Natural killer cell (primary cell): ENCODE results near the gene ROBO1. TPM values are rescaled to one million over a fixed set of nuclear protein-coding genes. Genes with fewer than 3 reads are reported as not detected.

Experiments
- ATAC-seq, 3 donors: fragments of 150-1000 bp in 2 of 3; fragments of 200-7000 bp in 1 of 3; cut with Tn5 transposase; 1 replicate in 1 of 3; 2 replicates in 2 of 3; pipeline ENCODE4 v1.10.0; 2021; ENCODE audit warnings: mild to moderate bottlenecking in 2 of 3, moderate library complexity in 2 of 3
- DNase-seq, 2 donors: peaks; one replicate each; pipeline versions ENCODE4 v3.0.0 to v3.0.0-alpha.2; 2013 to 2021; ENCODE audit warnings: mixed read lengths in 1 of 2
- H3K27ac ChIP-seq: one replicate; pipeline ENCODE4 v1.5.1; 2013; ENCODE audit warnings: mild to moderate bottlenecking, low read length
- H3K27me3 ChIP-seq: one replicate; pipeline ENCODE4 v1.6.1; 2013; ENCODE audit warnings: low read length; ENCODE audit not compliant: control insufficient read depth, insufficient read depth
- H3K36me3 ChIP-seq: one replicate; pipeline ENCODE4 v1.6.1; 2013; ENCODE audit warnings: low read length; ENCODE audit not compliant: control insufficient read depth, insufficient read depth
- H3K4me1 ChIP-seq: one replicate; pipeline ENCODE4 v1.6.1; 2013; ENCODE audit warnings: low read length; ENCODE audit not compliant: control insufficient read depth, insufficient read depth
- H3K4me3 ChIP-seq: one replicate; pipeline ENCODE4 v1.5.1; 2013; ENCODE audit warnings: low read length
- H3K9me3 ChIP-seq: one replicate; pipeline ENCODE4 v1.6.1; 2013; ENCODE audit warnings: low read length; ENCODE audit not compliant: control insufficient read depth, insufficient read depth
- H3K27ac Mint-ChIP-seq, 2 donors: one replicate each; pipeline ENCODE4 v1.8.0; 2022; ENCODE audit warnings: mild to moderate bottlenecking in 2 of 2, mixed read lengths in 2 of 2, moderate library complexity in 1 of 2
- H3K27me3 Mint-ChIP-seq, 2 donors: one replicate each; pipeline ENCODE4 v1.8.0; 2022; ENCODE audit warnings: low read depth in 2 of 2, mixed read lengths in 2 of 2
- H3K36me3 Mint-ChIP-seq: one replicate; pipeline ENCODE4 v1.8.0; 2022; ENCODE audit warnings: mixed read lengths
- H3K4me1 Mint-ChIP-seq, 2 donors: one replicate each; pipeline ENCODE4 v1.8.0; 2022; ENCODE audit warnings: mixed read lengths in 2 of 2
- H3K4me3 Mint-ChIP-seq: one replicate; pipeline ENCODE4 v1.8.0; 2022; ENCODE audit warnings: mild to moderate bottlenecking, moderate library complexity, mixed read lengths
- H3K9me3 Mint-ChIP-seq, 2 donors: one replicate each; pipeline ENCODE4 v1.8.0; 2022; ENCODE audit warnings: mixed read lengths in 2 of 2
- CTCF ChIP-seq: fragments of 200-600 bp; IDR thresholded peaks from one replicate; pipeline ENCODE4 v1.8.0; 2022; ENCODE audit warnings: antibody characterized with exemption
- WGBS: methylation state at CpG from one replicate; pipeline ENCODE4 v1.1.7; 2013; ENCODE audit warnings: missing lambda C conversion rate; ENCODE audit not compliant: insufficient coverage; 5-methylcytosine and 5-hydroxymethylcytosine counted together
- intact Hi-C: fragments of 100-400 bp; cut with micrococcal nuclease; formaldehyde crosslinking; loops from one replicate; pipeline ENCODE4 v1.14.2; 2022
- total RNA-seq, 4 donors: library from RNA; stranded (reverse); fragments of 120-200 nt in 1 of 4; gene quantifications; one replicate each; pipeline versions ENCODE4 v1.2.3 to v1.2.4, GENCODE V29; 2013 to 2022

The ROBO1 gene
- total RNA-seq, 3 donors from 2014 or later (not counting 1 experiment from before 2014, with no cell fraction given): 0.07 TPM; not detected in 2

DNA sequence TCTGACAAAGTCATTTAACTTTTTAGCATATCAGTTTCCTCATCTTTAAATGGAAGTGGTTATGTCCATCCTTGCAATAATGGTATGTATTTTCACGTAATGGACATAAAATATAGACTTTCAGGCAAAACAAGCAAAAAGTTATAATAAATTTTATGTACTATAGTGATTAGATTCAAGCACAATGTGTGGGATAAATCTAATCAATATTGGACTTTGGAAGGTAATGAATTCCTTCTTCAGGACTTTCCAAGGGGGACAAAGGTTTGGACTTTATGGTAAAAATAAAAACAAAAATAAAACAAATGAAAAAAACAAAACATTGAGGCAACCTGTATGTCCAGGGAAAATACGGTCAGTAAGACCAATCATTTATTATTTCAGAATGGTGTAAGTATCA is 357.7 kb downstream of the ROBO1 start:
- no peak for ATAC-seq
- H3K4me1 Mint-ChIP-seq: no peaks in the 10 kb centered on the region
- Histone ChIP-seq H3K9me3 (peaks cover 3% of the 10 kb centered on the region), H3K4me3 (no peak overlapping the region), H3K36me3 (no peaks in the 10 kb centered on the region), H3K4me1 (no peaks in the 10 kb centered on the region), H3K27me3 (no peaks in the 10 kb centered on the region), H3K27ac (no peak overlapping the region)
- WGBS: 83% methylated on average over 2 of the region's 2 CpGs
- peaks cover 11 to 13% of the 10 kb centered on the region in 2 donors for H3K9me3 Mint-ChIP-seq
- no peak overlapping the region for H3K4me3 Mint-ChIP-seq
- TF ChIP-seq CTCF: no peak
- H3K27me3 Mint-ChIP-seq: no peaks in the 10 kb centered on the region
- intact Hi-C loops: no loop called here
- DNase-seq: no peak
- H3K36me3 Mint-ChIP-seq: no peaks in the 10 kb centered on the region
- no peak overlapping the region for H3K27ac Mint-ChIP-seq

- no peak for TF ChIP-seq CTCF
- H3K27ac Mint-ChIP-seq: no peak overlapping the region
- intact Hi-C loops: no loop called here
These were observed 361.6 kb downstream of the ROBO1 start for GRCh38 chr3:79406175-79406574.

GRCh38 chr3:79405183-79405582 is 362.6 kb downstream of the ROBO1 start:
- Mint-ChIP-seq H3K36me3 (no peaks in the 10 kb centered on the region), H3K27ac (no peak overlapping the region), H3K9me3 (peaks cover 3% of the 10 kb centered on the region in 2 donors), H3K4me1 (no peaks in the 10 kb centered on the region), H3K27me3 (no peaks in the 10 kb centered on the region), H3K4me3 (no peak overlapping the region)
- H3K27me3 ChIP-seq: no peaks in the 10 kb centered on the region
- DNase-seq (no peak), ATAC-seq (no peak)
- no peak for TF ChIP-seq CTCF
- H3K4me3 ChIP-seq: no peak overlapping the region
- no peaks in the 10 kb centered on the region for H3K4me1 ChIP-seq
- intact Hi-C loops: no loop called here
- H3K27ac ChIP-seq: no peak overlapping the region
- 65% methylated on average over 1 of the region's 1 CpG for WGBS
- no peaks in the 10 kb centered on the region for H3K36me3 ChIP-seq
- no peaks in the 10 kb centered on the region for H3K9me3 ChIP-seq

More at GRCh38 chr3:79406175-79406574, 361.6 kb downstream of the ROBO1 start:
- ATAC-seq (no peak), DNase-seq (no peak)
- H3K27me3 ChIP-seq: no peaks in the 10 kb centered on the region
- Mint-ChIP-seq H3K36me3 (no peaks in the 10 kb centered on the region), H3K27me3 (no peaks in the 10 kb centered on the region), H3K9me3 (peaks cover 5 to 6% of the 10 kb centered on the region in 2 donors), H3K4me1 (no peaks in the 10 kb centered on the region), H3K4me3 (no peak overlapping the region)
- H3K27ac ChIP-seq: no peak overlapping the region
- H3K9me3 ChIP-seq: no peaks in the 10 kb centered on the region
- H3K4me1 ChIP-seq: no peaks in the 10 kb centered on the region
- WGBS: 90% methylated on average over 1 of the region's 2 CpGs
- no peaks in the 10 kb centered on the region for H3K36me3 ChIP-seq
- H3K4me3 ChIP-seq: no peak overlapping the region

DNA sequence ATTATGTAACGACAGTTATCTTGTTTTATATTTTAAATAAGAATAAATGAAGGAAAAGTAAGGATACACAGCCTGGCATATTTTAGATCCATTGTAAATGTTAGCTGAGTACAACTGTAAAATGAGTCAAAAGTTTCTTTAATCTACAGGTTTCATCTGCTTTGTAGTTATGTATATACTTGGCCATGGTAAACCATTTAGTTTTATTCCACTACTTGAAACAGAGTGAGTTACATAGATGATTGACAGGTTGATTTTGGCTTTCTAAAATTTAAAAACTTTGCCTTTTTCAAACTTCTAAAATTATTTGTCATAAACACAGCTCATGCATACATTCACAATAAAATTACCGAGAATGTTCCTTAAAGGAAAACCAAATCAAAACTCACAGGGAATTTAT is 371.2 kb downstream of the ROBO1 start:
- intact Hi-C loops: no loop called here
- Mint-ChIP-seq H3K27me3 (no peaks in the 10 kb centered on the region), H3K4me1 (no peaks in the 10 kb centered on the region), H3K36me3 (no peaks in the 10 kb centered on the region), H3K9me3 (peaks cover 8 to 13% of the 10 kb centered on the region in 2 donors), H3K4me3 (no peak overlapping the region), H3K27ac (no peak overlapping the region)
- no peaks in the 10 kb centered on the region for H3K36me3 ChIP-seq
- DNase-seq (no peak), ATAC-seq (no peak)
- H3K27ac ChIP-seq: no peak overlapping the region
- no peak overlapping the region for H3K4me3 ChIP-seq
- no peaks in the 10 kb centered on the region for H3K9me3 ChIP-seq
- H3K4me1 ChIP-seq: no peaks in the 10 kb centered on the region
- 100% methylated on average over 1 of the region's 2 CpGs for WGBS
- H3K27me3 ChIP-seq: no peaks in the 10 kb centered on the region
- no peak for TF ChIP-seq CTCF
